Activated effector memory CD4-positive, alpha-beta T cell treated with Interleukin-2 at 50 U/mL for 16 hours (primary cell): ENCODE measurements around the gene CCNH.

Experiments used
- DNase-seq: peaks from one replicate; pipeline ENCODE4 v3.0.0-alpha.2; 2020

Gene CCNH

GRCh38 chr5:87401626-87402025 is 11.1 kb downstream of the CCNH start:
- DNase-seq: no peak

- DNase-seq: no peak
These were observed 12.3 kb downstream of the CCNH start for GRCh38 chr5:87400305-87400899.

- no peak for DNase-seq
These were observed 13.0 kb downstream of the CCNH start for GRCh38 chr5:87399720-87400119.

- DNase-seq: no peak
These were observed 13.6 kb downstream of the CCNH start for GRCh38 chr5:87398981-87399614.

- DNase-seq: no peak
These were observed 18.1 kb downstream of the CCNH start for GRCh38 chr5:87394411-87395165.

GRCh38 chr5:87393331-87393730 is 19.4 kb downstream of the CCNH start:
- DNase-seq: no peak

GRCh38 chr5:87392801-87393200 is 19.9 kb downstream of the CCNH start:
- DNase-seq: no peak

- DNase-seq: no peak
These were observed 20.6 kb downstream of the CCNH start for GRCh38 chr5:87392170-87392569.

- no peak for DNase-seq
These were observed 22.0 kb downstream of the CCNH start for GRCh38 chr5:87390576-87391199.

- no peak for DNase-seq
These were observed 22.7 kb downstream of the CCNH start for GRCh38 chr5:87390075-87390474.

- DNase-seq: no peak
These were observed 23.3 kb downstream of the CCNH start for GRCh38 chr5:87389296-87390034.

- DNase-seq: no peak
These were observed 24.6 kb downstream of the CCNH start for GRCh38 chr5:87388129-87388528.

- no peak for DNase-seq
These were observed 26.9 kb downstream of the CCNH start for GRCh38 chr5:87385802-87386201.

- DNase-seq: no peak
These were observed 29.5 kb downstream of the CCNH start for GRCh38 chr5:87383216-87383615.

GRCh38 chr5:87382224-87382623 is 30.5 kb downstream of the CCNH start:
- no peak for DNase-seq

- DNase-seq: no peak
These were observed 40.0 kb downstream of the CCNH start for GRCh38 chr5:87372705-87373104.

GRCh38 chr5:87369431-87369830 is 43.3 kb downstream of the CCNH start:
- no peak for DNase-seq

- DNase-seq: no peak
These were observed 44.1 kb downstream of the CCNH start for GRCh38 chr5:87368601-87369000.

GRCh38 chr5:87367243-87367642 is 45.5 kb downstream of the CCNH start:
- no peak for DNase-seq

- DNase-seq: no peak
These were observed 51.1 kb downstream of the CCNH start for GRCh38 chr5:87361536-87362213.

GRCh38 chr5:87361031-87361445 is 51.7 kb downstream of the CCNH start:
- no peak for DNase-seq

- DNase-seq: no peak
These were observed 52.6 kb downstream of the CCNH start for GRCh38 chr5:87360132-87360531.

- DNase-seq: no peak
These were observed 53.6 kb downstream of the CCNH start for GRCh38 chr5:87359106-87359505.
